ENCODE measurements around the gene TMEM121B. TPM values are rescaled to one million over a fixed set of nuclear protein-coding genes. Genes with fewer than 3 reads are reported as not detected.

TMEM121B gene
- total RNA-seq, 3 donors from 2014 or later = 0.09 to 0.58 (median 0.54) TPM

DNA sequence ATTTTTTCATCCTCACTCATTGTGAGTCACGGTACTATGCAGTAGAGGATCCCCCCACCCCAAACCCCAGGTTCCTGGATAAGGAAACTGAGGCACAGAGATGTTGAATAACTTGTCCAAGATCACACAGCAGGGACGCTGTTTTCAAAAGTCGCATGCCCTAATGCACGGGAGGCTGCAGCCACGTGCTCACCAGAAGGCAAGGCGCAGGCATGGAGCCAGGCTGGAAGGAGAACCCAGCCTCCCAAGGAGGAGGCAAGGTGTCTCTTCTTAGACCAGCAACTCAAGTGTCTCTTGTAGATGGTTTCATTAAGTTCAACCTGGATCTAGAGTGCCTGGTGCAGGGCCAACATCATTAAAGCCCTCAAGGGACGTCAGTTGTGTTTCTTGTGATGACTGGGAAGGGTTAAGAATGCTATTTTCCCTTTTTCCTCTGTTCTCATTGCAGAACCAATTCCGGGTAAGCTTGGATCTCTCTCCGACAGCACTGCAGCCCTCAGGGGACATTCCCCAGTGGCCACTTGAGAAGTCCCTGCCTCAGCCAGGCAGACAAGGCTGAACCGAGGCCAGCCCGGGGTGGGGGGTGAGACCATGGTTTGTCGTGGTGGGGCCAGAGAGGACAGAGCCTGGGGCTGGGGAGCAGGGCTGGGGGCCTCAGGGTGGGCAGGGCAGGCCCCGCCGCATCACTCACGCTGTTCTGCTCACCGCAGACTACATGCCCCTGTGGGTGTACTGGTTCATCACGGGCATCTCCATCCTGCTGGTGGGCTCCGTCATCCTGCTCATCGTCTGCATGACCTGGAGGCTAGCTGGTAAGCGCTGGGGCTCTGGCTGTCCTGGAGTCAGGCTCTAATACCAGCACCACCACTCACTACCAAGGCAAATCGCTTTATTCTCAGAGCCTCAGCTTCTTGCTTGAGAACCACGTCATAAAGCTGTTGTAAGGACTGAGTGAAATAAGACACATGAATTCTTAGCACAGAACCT is 15.7 kb downstream of the TMEM121B start:
- peaks cover 2% of the 10 kb centered on the region for H3K4me1 ChIP-seq (ENCODE audit: low read depth)
- DNase-seq = no peak
- H3K4me3 ChIP-seq = no peak overlapping the region
- peaks cover 9% of the 10 kb centered on the region for H3K36me3 ChIP-seq (ENCODE audit: low read depth)
- TF ChIP-seq, protein P1, sequence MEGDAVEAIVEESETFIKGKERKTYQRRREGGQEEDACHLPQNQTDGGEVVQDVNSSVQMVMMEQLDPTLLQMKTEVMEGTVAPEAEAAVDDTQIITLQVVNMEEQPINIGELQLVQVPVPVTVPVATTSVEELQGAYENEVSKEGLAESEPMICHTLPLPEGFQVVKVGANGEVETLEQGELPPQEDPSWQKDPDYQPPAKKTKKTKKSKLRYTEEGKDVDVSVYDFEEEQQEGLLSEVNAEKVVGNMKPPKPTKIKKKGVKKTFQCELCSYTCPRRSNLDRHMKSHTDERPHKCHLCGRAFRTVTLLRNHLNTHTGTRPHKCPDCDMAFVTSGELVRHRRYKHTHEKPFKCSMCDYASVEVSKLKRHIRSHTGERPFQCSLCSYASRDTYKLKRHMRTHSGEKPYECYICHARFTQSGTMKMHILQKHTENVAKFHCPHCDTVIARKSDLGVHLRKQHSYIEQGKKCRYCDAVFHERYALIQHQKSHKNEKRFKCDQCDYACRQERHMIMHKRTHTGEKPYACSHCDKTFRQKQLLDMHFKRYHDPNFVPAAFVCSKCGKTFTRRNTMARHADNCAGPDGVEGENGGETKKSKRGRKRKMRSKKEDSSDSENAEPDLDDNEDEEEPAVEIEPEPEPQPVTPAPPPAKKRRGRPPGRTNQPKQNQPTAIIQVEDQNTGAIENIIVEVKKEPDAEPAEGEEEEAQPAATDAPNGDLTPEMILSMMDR (IDR thresholded peaks at IDR 0.05) = no peak
- H3K9me3 ChIP-seq = no peaks in the 10 kb centered on the region
- ATAC-seq = no peak
- intact Hi-C loops (cut with DNase I, micrococcal nuclease) = no loop called here

DNA sequence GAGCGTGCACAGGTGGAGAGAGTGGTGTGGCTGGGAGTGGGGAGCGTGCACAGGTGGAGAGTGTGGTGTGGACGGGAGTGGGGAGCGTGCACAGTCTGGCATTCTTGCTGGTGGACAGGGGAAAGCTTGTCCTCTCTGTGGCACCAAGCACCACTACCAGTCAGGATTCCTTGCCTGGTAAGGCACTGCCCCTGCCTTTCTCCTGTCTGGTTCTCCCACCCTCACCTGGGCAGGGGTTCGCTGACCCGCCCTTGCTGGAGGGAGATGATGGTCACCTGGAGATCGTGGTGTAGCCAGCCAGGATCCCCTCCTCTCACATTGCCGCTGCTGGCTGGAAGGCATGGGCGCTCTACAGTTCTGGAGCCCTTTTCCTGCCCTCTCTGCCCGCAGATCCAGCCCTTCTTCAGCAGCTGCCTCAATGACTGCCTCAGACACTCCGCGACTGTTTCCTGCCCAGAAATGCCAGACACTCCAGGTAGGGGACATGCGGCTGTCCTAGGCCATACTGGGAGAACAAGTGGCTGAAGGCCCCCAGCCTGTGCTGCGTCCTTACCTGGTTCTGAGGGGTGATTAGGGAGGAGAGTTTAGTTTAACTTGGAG is 16.7 kb downstream of the TMEM121B start:
- TF ChIP-seq, protein P1 (IDR thresholded peaks at IDR 0.05) = no peak
- H3K4me1 ChIP-seq (ENCODE audit: low read depth) = peaks cover 2% of the 10 kb centered on the region
- ATAC-seq = no peak
- intact Hi-C loops (cut with DNase I, micrococcal nuclease) = no loop called here
- H3K36me3 ChIP-seq (ENCODE audit: low read depth) = peaks cover 9% of the 10 kb centered on the region
- H3K9me3 ChIP-seq = no peaks in the 10 kb centered on the region
- DNase-seq = no peak
- H3K4me3 ChIP-seq = no peak overlapping the region

DNA sequence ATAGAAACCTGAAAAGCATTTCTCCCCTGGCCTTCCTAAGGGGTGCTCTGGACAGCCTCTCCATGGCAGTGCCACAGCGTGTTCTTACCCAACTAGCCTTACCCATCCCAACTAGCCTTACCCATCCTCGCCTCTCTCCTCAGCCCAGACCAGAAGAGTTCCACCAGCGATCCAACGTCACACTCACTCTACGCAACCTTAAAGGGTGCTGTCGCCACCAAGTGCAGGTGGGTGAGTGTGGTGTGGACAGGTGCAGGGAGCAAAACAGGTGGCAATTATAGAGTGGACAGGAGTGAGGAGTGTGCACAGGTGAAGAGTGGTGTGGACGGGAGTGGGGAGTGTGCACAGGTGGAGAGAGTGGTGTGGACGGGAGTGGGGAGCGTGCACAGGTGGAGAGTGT is 17.8 kb downstream of the TMEM121B start:
- TF ChIP-seq, protein P1 (IDR thresholded peaks at IDR 0.05) = no peak
- Histone ChIP-seq H3K36me3 (ENCODE audit: low read depth) (peaks cover 9% of the 10 kb centered on the region), H3K4me1 (ENCODE audit: low read depth) (peaks cover 2% of the 10 kb centered on the region), H3K4me3 (no peak overlapping the region), H3K9me3 (no peaks in the 10 kb centered on the region)
- DNase-seq = no peak
- intact Hi-C loops (cut with DNase I, micrococcal nuclease) = no loop called here
- ATAC-seq = no peak

DNA sequence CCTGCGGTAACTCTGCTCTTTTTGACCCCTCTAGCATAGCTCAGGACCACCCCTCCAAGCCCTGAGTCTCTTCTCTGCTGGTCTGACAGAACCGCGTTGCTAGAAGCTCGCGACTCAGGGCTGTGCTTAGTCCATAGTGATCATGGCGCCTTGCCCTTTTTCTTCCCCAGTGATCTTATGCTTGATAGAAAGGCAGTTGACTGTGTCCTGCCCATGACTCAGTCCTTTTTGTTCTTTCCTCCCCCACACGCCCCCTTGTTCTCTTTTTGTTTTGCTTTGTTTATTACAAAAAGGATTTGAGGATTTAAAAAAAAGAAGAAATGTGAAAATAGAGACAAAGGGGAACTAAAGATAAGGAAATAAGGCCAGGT is 18.9 kb downstream of the TMEM121B start:
- ATAC-seq = no peak

DNA sequence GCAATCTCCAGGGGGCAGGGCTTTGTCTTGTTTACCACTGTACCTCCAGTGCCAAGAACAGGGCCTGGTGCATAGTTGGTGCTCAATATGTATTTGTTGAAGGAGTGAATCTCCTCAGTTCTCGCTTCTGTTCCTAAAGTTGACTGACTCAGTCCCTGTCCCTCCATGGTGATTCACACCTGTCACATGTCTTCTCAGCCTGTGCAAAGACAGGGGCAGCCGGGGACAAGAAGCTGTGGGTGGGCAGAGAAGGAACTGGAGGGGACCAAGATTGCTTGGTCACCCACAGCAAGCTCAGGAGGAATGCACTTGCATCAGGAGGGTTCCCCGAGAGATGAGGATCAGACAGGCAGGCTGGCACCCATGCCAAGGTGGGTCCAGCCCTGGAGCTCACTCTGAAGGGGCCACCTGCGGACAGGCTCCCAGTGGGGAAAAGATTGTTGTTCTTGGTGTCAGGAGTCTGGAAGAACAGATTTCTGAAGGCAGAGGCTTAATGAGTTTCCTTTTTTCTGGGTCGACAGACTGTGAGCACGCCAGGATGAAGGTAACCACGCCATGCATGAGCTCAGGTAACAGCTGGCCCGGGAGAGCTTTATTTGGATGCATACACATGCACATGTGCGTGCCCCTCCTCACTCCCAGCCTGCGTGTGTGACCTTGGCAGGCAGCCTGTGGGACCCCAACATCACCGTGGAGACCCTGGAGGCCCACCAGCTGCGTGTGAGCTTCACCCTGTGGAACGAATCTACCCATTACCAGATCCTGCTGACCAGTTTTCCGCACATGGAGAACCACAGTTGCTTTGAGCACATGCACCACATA is 19.5 kb downstream of the TMEM121B start:
- Histone ChIP-seq H3K9me3 (no peaks in the 10 kb centered on the region), H3K4me1 (ENCODE audit: low read depth) (peaks cover 2% of the 10 kb centered on the region), H3K4me3 (no peak overlapping the region), H3K36me3 (ENCODE audit: low read depth) (peaks cover 8% of the 10 kb centered on the region)
- TF ChIP-seq, protein P1 (IDR thresholded peaks at IDR 0.05) = no peak
- ATAC-seq = no peak
- intact Hi-C loops (cut with DNase I, micrococcal nuclease) = no loop called here
- no peak for DNase-seq

More for the DNA sequence above, 18.9 kb downstream of the TMEM121B start:
- peaks cover 2% of the 10 kb centered on the region for H3K4me1 ChIP-seq (ENCODE audit: low read depth)
- intact Hi-C loops (cut with DNase I, micrococcal nuclease) = no loop called here
- H3K4me3 ChIP-seq = no peak overlapping the region
- no peak for DNase-seq
- no peaks in the 10 kb centered on the region for H3K9me3 ChIP-seq
- TF ChIP-seq, protein P1 (IDR thresholded peaks at IDR 0.05) = no peak
- peaks cover 8% of the 10 kb centered on the region for H3K36me3 ChIP-seq (ENCODE audit: low read depth)

Measured in mucosa of descending colon (tissue), 3 donors.